H1 (cell line): ENCODE results near the gene TMEM50A. TPM values are rescaled to one million over a fixed set of nuclear protein-coding genes. Genes with fewer than 3 reads are reported as not detected.
"Not testable (repeated sequence)": the region's sequence is repeated elsewhere in the genome, so short reads cannot be mapped to it uniquely, and the experiment has no call there.

Experiments used
- CTCF ChIA-PET: fragments of 300-600 bp; sonication (Branson Sonifier 250); formaldehyde crosslinking; loops from one replicate; lab custom pipeline; 2021; ENCODE audit not compliant: partially characterized antibody; lab: Charles Lee
- POLR2A ChIA-PET: fragments of 300-600 bp; sonication (Branson Sonifier 250); formaldehyde crosslinking; loops from one replicate; lab custom pipeline; 2021; ENCODE audit warnings: inconsistent platforms; ENCODE audit not compliant: partially characterized antibody; lab: Charles Lee
- DNase-seq, 2 experiments: peaks; one replicate each; pipeline versions ENCODE4 v3.0.0 to v3.0.0-alpha.2; 2010 to 2022; ENCODE audit warnings: low spot score in 2 of 2, low read depth in 1 of 2, mixed read lengths in 1 of 2
- FAIRE-seq: peaks from 2 replicates; lab custom pipeline; 2011; peaks lifted over from hg19 to GRCh38; lab: Jason Lieb, UNC
- H2AFZ ChIP-seq: 2 replicates; pipeline ENCODE4 v1.8.1; 2012; ENCODE audit warnings: low read length, inconsistent platforms
- H2AK5ac ChIP-seq: 2 replicates; pipeline ENCODE4 v1.6.1; 2013; ENCODE audit warnings: low read depth, low read length
- H2BK120ac ChIP-seq: replicated peaks from 2 replicates; pipeline ENCODE3; 2013; ENCODE audit warnings: low read depth, low read length, inconsistent platforms
- H2BK12ac ChIP-seq: 2 replicates; pipeline ENCODE4 v1.6.1; 2013; ENCODE audit warnings: low read depth, low read length
- H2BK15ac ChIP-seq: 2 replicates; pipeline ENCODE4 v1.6.1; 2013; ENCODE audit warnings: low read length
- H2BK20ac ChIP-seq: 2 replicates; pipeline ENCODE4 v1.6.1; 2013; ENCODE audit warnings: low read length
- H2BK5ac ChIP-seq: 2 replicates; pipeline ENCODE4 v1.6.1; 2013; ENCODE audit warnings: low read depth, low read length
- H3K14ac ChIP-seq: 2 replicates; pipeline ENCODE4 v1.6.1; 2013; ENCODE audit warnings: inconsistent platforms; ENCODE audit not compliant: insufficient read length
- H3K18ac ChIP-seq: 2 replicates; pipeline ENCODE4 v1.6.1; 2013; ENCODE audit warnings: low read length; ENCODE audit errors: extremely low read depth
- H3K23ac ChIP-seq: 2 replicates; pipeline ENCODE4 v1.6.1; 2013; ENCODE audit warnings: inconsistent platforms; ENCODE audit not compliant: insufficient read length
- H3K23me2 ChIP-seq: 2 replicates; pipeline ENCODE4 v1.6.1; 2013; ENCODE audit warnings: low read depth, low read length
- H3K27ac ChIP-seq: 2 replicates; pipeline ENCODE4 v1.6.1; 2011; ENCODE audit warnings: low read depth, low read length, inconsistent platforms
- H3K27me3 ChIP-seq, 4 experiments: replicated peaks in 1 of 4; 1 replicate in 1 of 4; 2 replicates in 3 of 4; pipeline versions ENCODE4 v1.6.1 to v1.8.1; 2011 to 2013; ENCODE audit warnings: low read length in 3 of 4, mild to moderate bottlenecking in 3 of 4, inconsistent platforms in 2 of 4, mixed read lengths in 2 of 4, moderate library complexity in 1 of 4; ENCODE audit not compliant: control insufficient read depth in 3 of 4, insufficient read depth in 3 of 4; ENCODE audit errors: extremely low read depth in 1 of 4
- H3K36me3 ChIP-seq, 4 experiments: 2 replicates each; pipeline versions ENCODE4 v1.6.1 to v1.8.1; 2011 to 2013; ENCODE audit warnings: mild to moderate bottlenecking in 4 of 4, low read length in 3 of 4, moderate library complexity in 2 of 4, control low read depth in 1 of 4, inconsistent platforms in 1 of 4; ENCODE audit not compliant: insufficient read depth in 4 of 4, control insufficient read depth in 2 of 4
- H3K4ac ChIP-seq: replicated peaks from 2 replicates; pipeline ENCODE3; 2013; ENCODE audit warnings: low read length, low read depth, mixed read lengths, inconsistent platforms; ENCODE audit not compliant: insufficient read length
- H3K4me1 ChIP-seq, 4 experiments: replicated peaks in 1 of 4; 1 replicate in 1 of 4; 2 replicates in 3 of 4; pipeline versions ENCODE4 v1.6.1 to v1.8.1; 2011 to 2013; ENCODE audit warnings: low read length in 3 of 4, inconsistent platforms in 2 of 4, mixed read lengths in 1 of 4; ENCODE audit not compliant: insufficient read depth in 4 of 4, control insufficient read depth in 3 of 4
- H3K4me2 ChIP-seq, 2 experiments: 2 replicates each; pipeline versions ENCODE4 v1.6.1 to v1.8.1; 2011 to 2013; ENCODE audit warnings: low read depth in 2 of 2, low read length in 2 of 2, control low read depth in 1 of 2, inconsistent platforms in 1 of 2, mild to moderate bottlenecking in 1 of 2; ENCODE audit not compliant: insufficient read depth in 1 of 2
- H3K4me3 ChIP-seq, 4 experiments: fragments of 200-600, 300-600 bp in 1 of 4; sonication (generic), shearing (Covaris generic), sonication (Bioruptor Twin) in 1 of 4; 2 replicates each; pipeline versions ENCODE4 v1.5.1 to v1.8.1; 2011 to 2016; ENCODE audit warnings: low read length in 4 of 4, low read depth in 3 of 4, control low read depth in 2 of 4, inconsistent platforms in 2 of 4, mild to moderate bottlenecking in 2 of 4, mixed read lengths in 1 of 4, moderate library complexity in 1 of 4; ENCODE audit not compliant: insufficient read depth in 2 of 4; ENCODE audit errors: extremely low read depth in 1 of 4
- H3K56ac ChIP-seq: replicated peaks from 2 replicates; pipeline ENCODE3; 2013; ENCODE audit warnings: low read depth, mild to moderate bottlenecking, mixed read lengths, low read length, inconsistent platforms; ENCODE audit not compliant: insufficient read length
- H3K79me1 ChIP-seq: 2 replicates; pipeline ENCODE4 v1.6.1; 2013; ENCODE audit warnings: low read depth, low read length, control low read depth
- H3K79me2 ChIP-seq, 2 experiments: 2 replicates each; pipeline versions ENCODE4 v1.6.1 to v1.8.1; 2012 to 2013; ENCODE audit warnings: low read length in 2 of 2, mild to moderate bottlenecking in 2 of 2, inconsistent platforms in 1 of 2; ENCODE audit not compliant: insufficient read depth in 2 of 2, control insufficient read depth in 1 of 2
- H3K9ac ChIP-seq, 4 experiments: replicated peaks in 1 of 4; 1 replicate in 1 of 4; 2 replicates in 3 of 4; pipeline versions ENCODE4 v1.6.1 to v1.8.1; 2011 to 2013; ENCODE audit warnings: low read depth in 3 of 4, low read length in 3 of 4, control low read depth in 2 of 4, mild to moderate bottlenecking in 2 of 4, moderate library complexity in 2 of 4, inconsistent platforms in 1 of 4; ENCODE audit errors: extremely low read depth in 1 of 4
- H3K9me3 ChIP-seq, 2 experiments: 2 replicates each; pipeline versions ENCODE4 v1.6.1 to v1.8.1; 2012 to 2013; ENCODE audit warnings: mild to moderate bottlenecking in 2 of 2, moderate library complexity in 2 of 2, control low read depth in 1 of 2, inconsistent platforms in 1 of 2, low read depth in 1 of 2, low read length in 1 of 2, mixed read lengths in 1 of 2; ENCODE audit not compliant: insufficient read depth in 2 of 2
- H4K20me1 ChIP-seq, 2 experiments: replicated peaks in 1 of 2; 2 replicates each; pipeline versions ENCODE3 to v1.8.1; 2011 to 2013; ENCODE audit warnings: inconsistent platforms in 2 of 2, low read length in 2 of 2, mild to moderate bottlenecking in 1 of 2; ENCODE audit not compliant: insufficient read depth in 2 of 2, control insufficient read depth in 1 of 2
- H4K5ac ChIP-seq: 2 replicates; pipeline ENCODE4 v1.6.1; 2013; ENCODE audit warnings: low read length, low read depth, mixed read lengths, inconsistent platforms; ENCODE audit not compliant: insufficient read length
- H4K8ac ChIP-seq: 2 replicates; pipeline ENCODE4 v1.8.0; 2013; ENCODE audit warnings: mild to moderate bottlenecking, moderate library complexity, low read length, inconsistent platforms; ENCODE audit not compliant: insufficient read depth; ENCODE audit errors: extremely low read depth
- H4K91ac ChIP-seq: replicated peaks from 2 replicates; pipeline ENCODE3; 2013; ENCODE audit warnings: low read length, mixed read lengths, inconsistent platforms; ENCODE audit not compliant: insufficient read length
- WGBS, 2 experiments: shearing (Covaris generic) in 1 of 2; methylation state at CpG; one replicate each; pipeline versions ENCODE4 v1.1.6 to v1.1.7; 2013 to 2015; ENCODE audit warnings: low lambda C conversion rate in 2 of 2, mixed read lengths in 2 of 2, inconsistent platforms in 1 of 2, low coverage in 1 of 2, missing lambda C conversion rate in 1 of 2; ENCODE audit not compliant: insufficient replicate concordance in 2 of 2, insufficient coverage in 1 of 2, insufficient read length in 1 of 2; ENCODE audit errors: extremely low coverage in 1 of 2, missing lambda C conversion rate in 1 of 2; 5-methylcytosine and 5-hydroxymethylcytosine counted together
- polyA plus RNA-seq, 7 experiments: library from polyadenylated mRNA; depleted of rRNA in 3 of 7; stranded (reverse) in 5 of 7; unstranded in 2 of 7; fragments of >200 nt in 5 of 7; fragments of 200-250 nt in 2 of 7; gene quantifications; 1 replicate in 5 of 7; 2 replicates in 1 of 7; 4 replicates in 1 of 7; pipeline versions ENCODE4 v1.2.1 to v1.2.3, GENCODE V29; 2011 to 2013; ENCODE audit warnings: missing spikeins in 2 of 7, mixed read lengths in 2 of 7
- total RNA-seq: library from RNA; stranded (reverse); fragmentation: NEBNext Ultra II Directional; extraction: Animal tissue kit (Norgen Biotek cat#: 25700); gene quantifications from 2 replicates; pipeline ENCODE4 v1.2.1, GENCODE V29; 2021

TMEM50A gene
- total and polyA plus RNA-seq, 2 of the 8 experiments (the other 6 are each of a cell fraction or from before 2014, with no cell fraction given) = 98.6 to 111 TPM

- H2BK120ac ChIP-seq, H3K79me2 ChIP-seq, H3K4ac ChIP-seq, H2BK20ac ChIP-seq, H3K27me3 ChIP-seq, H4K5ac ChIP-seq, CTCF ChIA-PET, H2BK15ac ChIP-seq, H3K23me2 ChIP-seq, POLR2A ChIA-PET, DNase-seq, H3K23ac ChIP-seq, H3K9me3 ChIP-seq, H3K4me2 ChIP-seq, H3K14ac ChIP-seq, H3K79me1 ChIP-seq, H3K4me3 ChIP-seq, FAIRE-seq, H2BK12ac ChIP-seq, H4K8ac ChIP-seq, H2AK5ac ChIP-seq, H4K20me1 ChIP-seq, H4K91ac ChIP-seq, H3K18ac ChIP-seq, H3K4me1 ChIP-seq, H3K56ac ChIP-seq, H3K27ac ChIP-seq, H3K36me3 ChIP-seq, H2BK5ac ChIP-seq, H2AFZ ChIP-seq, H3K9ac ChIP-seq: not testable (repeated sequence)
- no CpG with 5 or more reads among the region's 12 CpGs for WGBS, 2 experiments
These were observed 67.7 kb downstream of the TMEM50A start for GRCh38 chr1:25405731-25406305.
